Activated CD4-positive, alpha-beta T cell treated with anti-CD3 and anti-CD28 coated beads, Interleukin-2, Interleukin-6, amounts not matched to agents 100 ng/mL and 50 ng/mL, durations not matched to agents 16 hours and 8 hours (primary cell): ENCODE data around the gene EPS8.

ENCODE experiments used
- DNase-seq: peaks from one replicate; pipeline ENCODE4 v3.0.0-alpha.2; 2020

The EPS8 gene

GRCh38 chr12:15597125-15597830 lies 191.9 kb downstream of the EPS8 start:
- no peak for DNase-seq

DNA sequence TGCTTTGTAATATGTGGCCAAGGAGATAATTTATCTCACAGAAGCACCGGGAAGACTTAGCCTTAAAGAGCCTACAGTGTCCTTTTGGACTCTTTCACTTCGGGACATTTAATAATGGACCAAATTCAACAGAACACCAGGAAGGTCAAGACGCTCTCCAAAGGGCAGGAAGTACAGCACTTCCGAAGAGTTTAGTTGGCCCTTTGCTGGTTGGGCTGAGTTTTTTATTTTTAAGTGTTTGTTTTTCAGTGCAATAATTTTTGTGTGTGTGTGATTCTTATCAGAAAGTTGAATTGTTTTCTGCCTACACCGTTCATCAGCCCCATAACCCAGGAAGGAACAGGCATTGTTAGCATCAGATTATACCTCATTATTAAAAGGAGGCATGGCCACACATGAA lies 193.0 kb downstream of the EPS8 start:
- DNase-seq = no peak

DNA sequence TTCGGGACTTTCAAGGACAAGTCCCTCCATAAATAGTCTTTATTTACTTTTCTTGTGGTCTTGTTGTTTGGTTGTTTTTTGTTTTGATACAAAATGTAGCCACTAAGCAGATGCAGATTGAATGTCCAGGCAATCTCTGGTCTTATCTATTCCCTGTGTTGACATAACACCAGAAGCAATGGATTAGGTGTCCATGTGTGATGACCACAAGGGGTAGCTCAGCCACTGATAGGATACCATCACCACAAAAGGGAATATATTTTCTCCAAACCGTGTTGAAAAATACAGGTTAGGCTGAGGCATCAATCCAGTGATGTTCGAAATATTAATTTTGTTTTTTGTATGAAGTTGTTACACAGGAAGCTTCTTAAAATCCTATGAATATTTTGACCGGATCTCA lies 196.3 kb downstream of the EPS8 start:
- no peak for DNase-seq

DNA sequence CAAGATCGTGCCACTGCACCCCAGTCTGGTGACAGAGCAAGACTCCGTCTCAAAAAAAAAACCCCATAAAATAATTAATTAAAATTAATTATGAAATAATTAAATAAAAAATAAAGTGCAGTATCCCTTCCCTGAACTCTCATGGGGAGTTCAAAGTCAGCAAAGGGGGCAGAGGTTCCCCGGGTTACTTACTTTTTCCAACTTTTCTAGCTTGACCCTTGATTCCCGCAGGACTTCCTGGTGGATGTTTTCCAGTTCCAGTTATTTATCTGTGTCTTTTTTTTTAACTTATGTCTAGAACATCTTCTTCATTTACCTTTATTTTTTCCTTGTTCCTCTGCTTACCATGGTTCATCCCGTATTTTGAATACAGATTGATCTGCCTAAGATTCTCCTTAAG lies 197.4 kb downstream of the EPS8 start:
- no peak for DNase-seq

- peak; percentile 75 for DNase-seq
Observed at GRCh38 chr12:15590180-15590826, 198.9 kb downstream of the EPS8 start.

- no peak for DNase-seq
Observed at GRCh38 chr12:15589328-15590032, 199.7 kb downstream of the EPS8 start.

DNA sequence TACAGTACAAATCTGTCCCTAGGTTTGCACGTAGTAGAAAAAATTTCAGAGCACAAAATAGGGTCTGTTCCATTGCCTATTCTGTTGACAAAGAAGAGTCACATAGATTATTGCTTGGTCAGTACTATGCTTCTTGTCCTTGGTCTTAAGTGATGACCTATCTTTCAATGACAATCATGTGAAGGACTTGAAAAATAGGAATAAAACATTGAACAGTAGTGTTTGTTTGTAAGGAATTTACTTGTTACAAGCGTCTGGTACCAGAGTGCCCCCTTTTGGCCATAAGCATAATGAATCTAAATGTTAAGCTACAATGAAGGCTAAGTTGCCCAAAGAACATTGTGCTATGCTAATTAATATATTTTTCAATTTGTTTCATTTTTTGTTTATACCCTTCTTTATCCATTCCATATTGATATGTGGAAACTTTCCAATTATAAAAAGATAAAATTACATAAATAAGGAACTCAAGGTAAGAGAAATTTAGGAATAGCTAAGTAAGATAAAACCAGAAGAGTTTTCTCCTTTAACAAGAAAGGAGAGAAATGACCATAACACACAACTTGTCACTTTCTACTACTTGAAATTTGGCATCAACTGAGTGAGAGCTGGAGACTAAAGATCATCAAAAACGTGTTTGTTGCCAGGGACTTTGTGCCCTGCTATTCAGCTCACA lies 204.7 kb downstream of the EPS8 start:
- DNase-seq = peak; percentile 59

DNA sequence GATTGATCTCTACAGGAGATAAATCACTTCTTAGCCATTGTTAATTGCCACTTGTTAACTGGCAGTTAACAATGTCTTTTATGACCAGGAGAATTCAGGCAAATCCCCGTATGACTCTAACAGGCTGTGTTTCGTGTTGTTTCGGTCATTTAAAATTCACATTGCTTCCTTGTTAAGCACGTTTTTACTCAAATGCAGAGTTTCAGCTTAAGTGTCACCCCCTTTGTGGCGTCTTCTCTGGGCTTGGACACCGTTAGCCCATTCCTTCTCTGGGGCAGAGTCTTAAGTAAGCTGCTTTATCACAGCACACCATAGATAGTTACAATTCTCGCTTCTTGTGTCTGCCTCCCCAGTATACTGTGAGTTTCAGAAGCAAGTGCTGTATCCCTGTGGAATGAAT lies 205.4 kb downstream of the EPS8 start:
- DNase-seq = peak; percentile 39

DNA sequence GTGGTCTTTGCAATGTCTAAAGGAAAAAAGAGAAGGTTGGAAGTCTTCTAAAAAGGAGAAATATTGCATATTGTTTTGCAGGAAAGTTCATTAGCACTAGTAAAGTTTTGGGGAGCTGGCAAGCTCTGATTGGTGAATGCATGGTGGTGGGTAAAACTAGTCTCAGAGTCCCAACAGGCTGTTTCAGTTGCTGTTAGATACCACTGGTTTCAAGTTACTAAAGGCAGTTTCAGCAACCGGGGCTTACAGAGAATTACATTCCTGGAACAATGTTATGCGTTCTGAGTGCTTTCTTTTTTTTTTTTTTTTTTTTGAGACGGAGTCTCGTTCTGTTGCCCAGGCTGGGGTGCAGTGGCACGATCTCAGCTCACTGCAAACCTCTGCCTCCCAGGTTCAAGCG lies 208.2 kb downstream of the EPS8 start:
- DNase-seq = no peak

- DNase-seq = peak; percentile 30
Observed at GRCh38 chr12:15580431-15580830, 208.8 kb downstream of the EPS8 start.

GRCh38 chr12:15575671-15576541 lies 213.3 kb downstream of the EPS8 start:
- no peak for DNase-seq

DNA sequence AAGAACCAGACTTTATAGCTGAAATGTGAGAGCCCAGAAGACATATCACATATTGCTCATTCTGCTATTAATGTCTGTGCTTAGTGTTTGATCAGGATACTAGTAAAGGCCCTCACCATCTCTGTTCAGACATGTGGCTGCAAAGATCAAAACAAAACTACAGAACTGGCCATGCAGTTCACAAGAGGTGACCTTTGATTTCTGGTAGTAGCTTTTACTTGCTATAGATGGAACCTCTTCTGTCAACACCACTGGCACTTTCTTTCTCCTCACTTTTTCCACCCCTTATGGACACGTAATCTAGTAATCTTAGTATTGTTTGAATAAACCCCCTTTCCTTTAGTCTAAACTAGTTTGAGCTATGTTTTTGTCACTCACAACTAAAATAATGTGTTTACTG lies 214.8 kb downstream of the EPS8 start:
- DNase-seq = no peak
